GM21360 (cell line): ENCODE data around the gene TTC32.
"Not testable (repeated sequence)": the region's sequence is repeated elsewhere in the genome, so short reads cannot be mapped to it uniquely, and the experiment has no call there.

ENCODE experiments used
- ATAC-seq: cut with Tn5 transposase; IDR thresholded peaks from one replicate; pipeline ENCODE4 v1.9.1; 2021; ENCODE audit warnings: mild to moderate bottlenecking, moderate library complexity; ENCODE audit not compliant: unreplicated experiment

TTC32 gene

GRCh38 chr2:19899985-19900930 is 1.5 kb downstream of the TTC32 start:
- ATAC-seq: no peak

GRCh38 chr2:19898592-19899329 is 3.0 kb downstream of the TTC32 start:
- ATAC-seq: no peak

- ATAC-seq: no peak
Measured at GRCh38 chr2:19897623-19898245, 4.0 kb downstream of the TTC32 start.

- no peak for ATAC-seq
Measured at GRCh38 chr2:19895535-19895934, 6.2 kb downstream of the TTC32 start.

GRCh38 chr2:19894134-19894792 is 7.5 kb downstream of the TTC32 start:
- ATAC-seq: peak; percentile 17

GRCh38 chr2:19893520-19894133 is 8.2 kb downstream of the TTC32 start:
- peak; percentile 75 for ATAC-seq

- ATAC-seq: not testable (repeated sequence)
Measured at GRCh38 chr2:19891971-19892370, 9.8 kb downstream of the TTC32 start.

- ATAC-seq: no peak
Measured at GRCh38 chr2:19890104-19890503, 11.7 kb downstream of the TTC32 start.

- no peak for ATAC-seq
Measured at GRCh38 chr2:19888831-19889230, 13.0 kb downstream of the TTC32 start.

GRCh38 chr2:19887510-19887909 is 14.3 kb downstream of the TTC32 start:
- no peak for ATAC-seq

- ATAC-seq: no peak
Measured at GRCh38 chr2:19886261-19886660, 15.5 kb downstream of the TTC32 start.

GRCh38 chr2:19885791-19886190 is 16.0 kb downstream of the TTC32 start:
- ATAC-seq: no peak

GRCh38 chr2:19883971-19884720 is 17.6 kb downstream of the TTC32 start:
- no peak for ATAC-seq

- no peak for ATAC-seq
Measured at GRCh38 chr2:19883486-19883885, 18.3 kb downstream of the TTC32 start.

- ATAC-seq: no peak
Measured at GRCh38 chr2:19882286-19882685, 19.5 kb downstream of the TTC32 start.

GRCh38 chr2:19881908-19882265 is 19.9 kb downstream of the TTC32 start:
- no peak for ATAC-seq

- no peak for ATAC-seq
Measured at GRCh38 chr2:19881221-19881907, 20.4 kb downstream of the TTC32 start.

GRCh38 chr2:19880191-19880590 is 21.6 kb downstream of the TTC32 start:
- ATAC-seq: not testable (repeated sequence)

- ATAC-seq: no peak
Measured at GRCh38 chr2:19879120-19879519, 22.7 kb downstream of the TTC32 start.
